Activated CD4-positive, alpha-beta T cell treated with anti-CD3 and anti-CD28 coated beads, Interleukin-2, amount 50 U/mL, for 24 hours (primary cell): ENCODE measurements around the gene E2F3.
A peak's percentile ranks its signal among the peaks of the same experiment; 100 is the strongest.

Experiments used
- DNase-seq, 2 donors: peaks; one replicate each; pipeline ENCODE4 v3.0.0-alpha.2; 2020; ENCODE audit warnings: low read depth in 1 of 2, low spot score in 1 of 2

The E2F3 gene

GRCh38 chr6:20529086-20529448 is 127.4 kb downstream of the E2F3 start:
- peak in 1 of 2 donors; percentile 2 for DNase-seq

GRCh38 chr6:20532881-20533280 is 131.2 kb downstream of the E2F3 start:
- no peak for DNase-seq

GRCh38 chr6:20533746-20534294 is 132.1 kb downstream of the E2F3 start:
- DNase-seq, result no peak

- DNase-seq, result peak; percentile 82 to 90
Observed at GRCh38 chr6:20534295-20535262, 132.9 kb downstream of the E2F3 start, which contains the start of gene CDKAL1. CDKAL1 (plus strand) TSS chr6:20534457; CDS start chr6:20546351, 11,894 bp downstream.

- no peak for DNase-seq
Observed at GRCh38 chr6:20538131-20538662, 136.5 kb downstream of the E2F3 start.

GRCh38 chr6:20538907-20539306 is 137.2 kb downstream of the E2F3 start:
- DNase-seq, result no peak

- no peak for DNase-seq
Observed at GRCh38 chr6:20539387-20539786, 137.7 kb downstream of the E2F3 start.

GRCh38 chr6:20540683-20541082 is 139.0 kb downstream of the E2F3 start:
- DNase-seq, result no peak

- no peak for DNase-seq
Observed at GRCh38 chr6:20541382-20541781, 139.7 kb downstream of the E2F3 start.

GRCh38 chr6:20542927-20543602 is 141.4 kb downstream of the E2F3 start:
- DNase-seq, result peak in 1 of 2 donors; percentile 8
